ENCODE data around the gene BUB1. TPM values are rescaled to one million over a fixed set of nuclear protein-coding genes. Genes with fewer than 3 reads are reported as not detected.
A peak's percentile ranks its signal among the peaks of the same experiment; 100 is the strongest.

BUB1 gene
- polyA plus RNA-seq, 1 donor from 2014 or later, result 2.4 TPM

DNA sequence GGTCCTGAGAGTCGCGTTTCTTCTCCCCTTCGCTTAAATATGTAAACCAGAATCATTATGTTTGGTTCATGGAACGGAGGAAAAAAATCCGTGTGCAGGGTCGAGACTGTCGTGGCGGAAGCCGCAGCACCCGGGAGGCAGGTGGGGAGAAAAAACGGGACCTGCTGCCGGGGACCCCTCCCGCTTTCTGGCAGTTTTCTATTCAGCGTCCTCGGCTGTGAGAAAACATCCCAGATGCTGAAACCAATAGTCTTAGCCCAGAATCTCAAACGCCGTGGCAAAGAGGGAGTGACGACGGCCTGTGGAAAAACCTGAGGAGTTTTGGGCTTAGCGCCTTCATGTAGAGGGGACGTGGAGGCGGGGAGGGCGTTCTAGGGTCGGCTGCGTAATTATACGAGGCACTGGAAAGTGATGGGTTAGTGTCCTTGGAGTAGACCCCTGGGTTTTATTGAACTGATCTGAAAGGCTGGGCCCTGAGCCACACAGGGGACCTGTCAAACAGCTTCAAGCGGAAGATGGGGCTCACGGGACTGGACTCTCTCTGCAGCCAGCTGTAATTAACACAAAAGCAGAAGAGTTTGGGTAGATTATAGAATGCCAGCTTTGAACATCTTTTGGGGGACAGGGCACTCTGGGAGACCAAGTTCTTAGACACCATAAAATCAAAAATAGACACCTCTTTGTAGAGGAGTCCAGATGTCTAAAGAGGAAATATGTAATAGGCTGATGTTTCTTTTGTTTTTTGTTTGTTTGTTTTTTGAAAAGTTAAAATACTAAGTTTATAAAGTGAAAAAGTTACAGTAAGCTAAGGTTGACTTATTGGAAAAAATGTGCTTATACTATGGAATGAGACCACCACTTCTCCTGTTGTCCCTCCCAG lies 834 bp upstream of the BUB1 start:
- H3K79me2 ChIP-seq (replicated peaks; ENCODE audit: insufficient read depth, low read length), result peaks cover 23% of the 10 kb centered on the region
- no peaks in the 10 kb centered on the region for H3K9me3 ChIP-seq (ENCODE audit: low read length)
- TF ChIP-seq SMC3 (conservative IDR thresholded peaks at IDR 0.05; ENCODE audit: poor library complexity) (no peak), POLR2AphosphoS5 (IDR thresholded peaks at IDR 0.05) (no peak), CTCF (IDR thresholded peaks at IDR 0.05; ENCODE audit: poor library complexity, severe bottlenecking) (no peak), TAF1 (IDR thresholded peaks at IDR 0.05; ENCODE audit: low read depth) (no peak), REST (IDR thresholded peaks at IDR 0.05; ENCODE audit: borderline replicate concordance) (no peak), RAD21 (conservative IDR thresholded peaks at IDR 0.05) (no peak), EP300 (conservative IDR thresholded peaks at IDR 0.05; ENCODE audit: poor library complexity, severe bottlenecking) (no peak), EZH2 (IDR thresholded peaks at IDR 0.05; ENCODE audit: borderline replicate concordance, insufficient read depth, low read length, poor library complexity, severe bottlenecking) (no peak), MXI1 (conservative IDR thresholded peaks at IDR 0.05; ENCODE audit: poor library complexity, severe bottlenecking) (no peak)
- no peaks in the 10 kb centered on the region for H3K9me2 ChIP-seq (ENCODE audit: insufficient read depth, low read length)
- H4K20me1 ChIP-seq (ENCODE audit: insufficient read depth), result no peaks in the 10 kb centered on the region
- H2AFZ ChIP-seq (ENCODE audit: low read depth, low read length), result peak overlapping the region; percentile 87
- H3K4me2 ChIP-seq (ENCODE audit: low read length), result peak overlapping the region; percentile 67
- H3K4me3 ChIP-seq (ENCODE audit: low read length), result peak overlapping the region; percentile 70
- H3K27ac ChIP-seq (ENCODE audit: low read length), result peak overlapping the region; percentile 58
- no peaks in the 10 kb centered on the region for H3K36me3 ChIP-seq (ENCODE audit: insufficient read depth, low read length)
- H3F3A ChIP-seq (ENCODE audit: insufficient read depth, low read length, poor library complexity, severe bottlenecking), result no peaks in the 10 kb centered on the region
- no peaks in the 10 kb centered on the region for H3K27me3 ChIP-seq (ENCODE audit: insufficient read depth, low read depth, low read length)
- H3K9ac ChIP-seq (ENCODE audit: low read length), result peak overlapping the region; percentile 64

DNA sequence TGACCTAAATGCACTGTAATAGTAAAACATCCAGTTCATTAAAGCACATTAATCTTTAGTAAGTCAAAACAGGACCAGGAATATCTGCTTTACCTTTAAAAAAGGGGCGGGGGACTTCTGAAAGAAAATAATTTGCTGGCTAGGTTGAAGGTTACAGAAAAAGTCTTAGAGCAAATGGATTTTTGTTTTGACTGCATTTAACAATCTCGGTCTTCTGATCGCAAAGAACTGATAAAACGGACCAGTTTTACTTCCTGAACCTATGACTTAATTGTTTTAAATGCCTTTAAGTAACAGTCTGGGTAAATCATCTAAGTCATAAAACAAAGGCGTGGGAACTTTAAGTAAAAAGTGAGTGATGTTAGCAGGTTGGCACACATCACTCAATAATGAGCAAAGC lies 783 bp downstream of the BUB1 start:
- Histone ChIP-seq H3F3A (ENCODE audit: insufficient read depth, low read length, poor library complexity, severe bottlenecking) (no peaks in the 10 kb centered on the region), H2AFZ (ENCODE audit: low read depth, low read length) (no peak overlapping the region), H3K9ac (ENCODE audit: low read length) (no peak overlapping the region), H3K27ac (ENCODE audit: low read length) (no peak overlapping the region), H4K20me1 (ENCODE audit: insufficient read depth) (no peaks in the 10 kb centered on the region), H3K4me3 (ENCODE audit: low read length) (peak overlapping the region; percentile 70), H3K4me2 (ENCODE audit: low read length) (peak overlapping the region; percentile 76), H3K9me3 (ENCODE audit: low read length) (no peaks in the 10 kb centered on the region), H3K36me3 (ENCODE audit: insufficient read depth, low read length) (no peaks in the 10 kb centered on the region), H3K9me2 (ENCODE audit: insufficient read depth, low read length) (no peaks in the 10 kb centered on the region), H3K79me2 (replicated peaks; ENCODE audit: insufficient read depth, low read length) (peaks cover 23% of the 10 kb centered on the region), H3K27me3 (ENCODE audit: insufficient read depth, low read depth, low read length) (no peaks in the 10 kb centered on the region)
- TF ChIP-seq MXI1 (conservative IDR thresholded peaks at IDR 0.05; ENCODE audit: poor library complexity, severe bottlenecking) (no peak), POLR2AphosphoS5 (IDR thresholded peaks at IDR 0.05) (no peak), TAF1 (IDR thresholded peaks at IDR 0.05; ENCODE audit: low read depth) (no peak), CTCF (IDR thresholded peaks at IDR 0.05; ENCODE audit: poor library complexity, severe bottlenecking) (no peak), REST (IDR thresholded peaks at IDR 0.05; ENCODE audit: borderline replicate concordance) (no peak), RAD21 (conservative IDR thresholded peaks at IDR 0.05) (no peak), SMC3 (conservative IDR thresholded peaks at IDR 0.05; ENCODE audit: poor library complexity) (no peak), EZH2 (IDR thresholded peaks at IDR 0.05; ENCODE audit: borderline replicate concordance, insufficient read depth, low read length, poor library complexity, severe bottlenecking) (no peak), EP300 (conservative IDR thresholded peaks at IDR 0.05; ENCODE audit: poor library complexity, severe bottlenecking) (no peak)
